Motor neuron (in vitro differentiated cells): ENCODE data around the gene IPCEF1. TPM values are rescaled to one million over a fixed set of nuclear protein-coding genes. Genes with fewer than 3 reads are reported as not detected.

Experiments used
- ATAC-seq, 8 experiments: fragments of 200-7000 bp; cut with Tn5 transposase; replicated peaks in 6 of 8; 2 replicates each; pipeline ENCODE4 v1.8.0; 2021; ENCODE audit warnings: mild to moderate bottlenecking in 8 of 8, moderate library complexity in 8 of 8
- H3K27ac ChIP-seq, 2 donors: fragments of 250-450 bp; sonication (Bioruptor Pico); 2 replicates each; pipeline ENCODE4 v1.9.0; 2021; ENCODE audit warnings: antibody characterized with exemption in 2 of 2, mild to moderate bottlenecking in 2 of 2, moderate library complexity in 1 of 2
- H3K4me1 ChIP-seq, 2 donors: fragments of 250-450 bp; sonication (Bioruptor Pico); replicated peaks in 1 of 2; 2 replicates each; pipeline ENCODE4 v1.6.1; 2021; ENCODE audit warnings: antibody characterized with exemption in 2 of 2, mild to moderate bottlenecking in 2 of 2, moderate library complexity in 1 of 2
- H3K4me3 ChIP-seq, 5 donors: fragments of 250-450 bp; sonication (Bioruptor Pico); 2 replicates each; pipeline ENCODE4 v1.9.0; 2021; ENCODE audit warnings: antibody characterized with exemption in 5 of 5, mild to moderate bottlenecking in 5 of 5, moderate library complexity in 4 of 5
- WGBS, 10 experiments: fragments of 450-650 bp; shearing (Covaris generic); methylation state at CpG; one replicate each; pipeline ENCODE4 v1.0.0; 2022; 5-methylcytosine and 5-hydroxymethylcytosine counted together
- in situ Hi-C, 9 experiments: fragments of 400-800 bp; cut with MboI; loops; one replicate each; pipeline ENCODE4 v1.15.0; 2021; ENCODE audit warnings: low sequenced_read_pairs in 9 of 9, low pct_unique_long_range_greater_than_20kb in 2 of 9; ENCODE audit not compliant: unreplicated experiment in 9 of 9
- total RNA-seq, 8 experiments: library from RNA; unstranded; fragments of 300-600 nt; gene quantifications; 2 replicates each; pipeline versions ENCODE4 v1.2.3 to v1.2.4, GENCODE V29; 2022

The IPCEF1 gene
- total RNA-seq, 8 experiments from 2014 or later, result 0.29 to 1.0 (median 0.40) TPM

GRCh38 chr6:154167126-154167525 lies 189.5 kb downstream of the IPCEF1 start:
- H3K4me1 ChIP-seq, result no peaks in the 10 kb centered on the region
- in situ Hi-C loops, result loop anchor here in 3 of 9 experiments (25.0 kb wide), 4 partner anchors 120 to 495 kb away; partner anchors contain the start of gene IPCEF1 (in 1 of the 3)
- no peak overlapping the region for H3K27ac ChIP-seq
- WGBS, 10 experiments, result 0 to 100% (median 68%) methylated on average over 1 to 2 of the region's 2 CpGs; no CpG with 5 or more reads in 3 of the 10 experiments
- no peak overlapping the region for H3K4me3 ChIP-seq
- no peak for ATAC-seq

DNA sequence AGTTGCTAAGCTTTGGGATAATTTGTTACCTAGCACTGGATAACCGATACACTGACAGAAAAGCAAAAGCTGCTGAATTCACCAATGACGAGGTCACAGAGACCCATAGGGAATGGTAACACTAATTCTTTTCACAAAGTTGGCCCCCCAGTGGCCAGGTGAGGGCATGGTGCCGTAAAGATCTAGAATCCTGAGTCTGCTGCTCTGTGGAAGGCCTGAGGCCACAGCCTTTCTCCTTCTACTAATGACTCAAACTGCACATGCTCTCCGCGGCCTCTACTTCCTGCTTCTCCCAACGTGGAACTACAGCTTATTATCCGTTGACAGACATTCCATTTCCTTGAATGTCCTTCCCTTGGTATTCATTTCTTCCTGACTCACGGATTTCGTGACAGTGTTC lies 190.5 kb downstream of the IPCEF1 start:
- ATAC-seq, result no peak
- in situ Hi-C loops, result loop anchor here in 3 of 9 experiments (25.0 kb wide), 4 partner anchors 121 to 496 kb away; partner anchors contain the start of gene IPCEF1 (in 1 of the 3)
- no peak overlapping the region for H3K27ac ChIP-seq

DNA sequence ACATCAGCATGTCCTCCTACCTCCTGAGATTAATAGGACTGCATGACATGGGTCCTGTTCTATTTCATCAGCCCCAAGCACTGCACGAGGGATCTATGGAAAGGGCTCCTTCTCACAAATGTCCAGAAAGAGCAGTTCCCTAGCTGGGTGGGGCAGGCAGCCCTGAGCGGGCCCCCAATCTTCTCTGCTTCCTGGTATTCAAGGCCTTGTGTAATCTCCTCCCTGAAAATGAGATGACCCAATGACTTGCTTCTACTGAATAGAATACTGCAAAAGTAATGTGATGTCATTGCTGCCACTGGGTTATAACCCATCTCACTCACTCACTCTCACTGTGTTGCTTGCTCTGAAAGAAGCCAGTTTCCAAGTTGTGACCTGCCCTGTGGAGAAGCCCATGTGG lies 191.1 kb downstream of the IPCEF1 start:
- 0 to 100% (median 60%) methylated on average over 1 to 2 of the region's 2 CpGs; no CpG with 5 or more reads in 4 of the 10 experiments for WGBS, 10 experiments
- ATAC-seq, result no peak
- Histone ChIP-seq H3K4me3 (no peak overlapping the region), H3K4me1 (no peaks in the 10 kb centered on the region), H3K27ac (no peak overlapping the region)
- in situ Hi-C loops, result loop anchor here in 3 of 9 experiments (25.0 kb wide), 4 partner anchors 122 to 497 kb away; partner anchors contain the start of gene IPCEF1 (in 1 of the 3)

More for the DNA sequence above, 190.5 kb downstream of the IPCEF1 start:
- Histone ChIP-seq H3K4me3 (no peak overlapping the region), H3K4me1 (no peaks in the 10 kb centered on the region)
- WGBS, 10 experiments, result 37 to 100% (median 80%) methylated on average over 1 to 9 of the region's 9 CpGs; no CpG with 5 or more reads in 1 of the 10 experiments

DNA sequence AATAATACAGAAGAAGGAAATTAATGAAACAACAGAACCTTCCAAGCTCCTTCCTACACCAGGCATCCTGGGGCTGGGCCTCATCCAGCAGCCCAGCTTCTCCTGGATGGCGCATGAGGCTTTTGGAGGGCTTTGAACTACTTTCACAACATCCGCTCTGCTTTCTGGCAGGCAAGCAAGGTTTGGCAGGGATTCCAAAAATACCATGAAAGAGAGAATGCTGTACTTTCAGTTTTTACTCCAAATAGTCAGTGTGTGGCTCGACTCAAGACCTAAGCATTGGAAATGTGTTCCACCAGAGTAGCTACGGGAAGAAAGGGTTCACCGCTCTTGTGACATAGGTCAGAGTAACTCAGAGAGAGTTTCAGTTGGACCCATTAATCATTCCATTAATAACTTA lies 192.2 kb downstream of the IPCEF1 start:
- WGBS, 10 experiments, result 0 to 100% (median 50%) methylated on average over 2 to 5 of the region's 5 CpGs; no CpG with 5 or more reads in 4 of the 10 experiments
- H3K4me3 ChIP-seq, result no peak overlapping the region
- no peak overlapping the region for H3K27ac ChIP-seq
- in situ Hi-C loops, result loop anchor here in 3 of 9 experiments (25.0 kb wide), 4 partner anchors 123 to 498 kb away; partner anchors contain the start of gene IPCEF1 (in 1 of the 3)
- no peak for ATAC-seq
- H3K4me1 ChIP-seq, result no peaks in the 10 kb centered on the region

DNA sequence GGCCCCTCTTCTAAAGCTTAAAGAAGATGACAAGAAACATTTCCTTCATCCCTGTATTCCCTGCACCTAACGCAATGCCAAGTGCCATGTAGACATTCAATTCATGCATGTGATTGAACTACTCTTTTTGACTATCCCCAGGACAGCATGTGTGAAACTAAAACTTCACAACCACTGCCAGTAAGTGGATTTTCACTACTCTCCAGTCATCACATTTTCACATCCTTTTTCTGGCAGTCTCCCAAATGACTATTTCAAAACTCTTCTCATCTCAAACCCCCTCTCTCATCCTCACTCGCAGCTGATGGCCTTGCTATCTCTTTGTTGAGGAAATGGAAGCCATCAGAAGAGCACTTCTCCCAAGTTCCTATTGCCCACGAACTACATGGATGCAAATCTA lies 194.9 kb downstream of the IPCEF1 start:
- in situ Hi-C loops, result loop anchor here in 3 of 9 experiments (25.0 kb wide), 4 partner anchors 126 to 501 kb away; partner anchors contain the start of gene IPCEF1 (in 1 of the 3)
- Histone ChIP-seq H3K27ac (no peak overlapping the region), H3K4me1 (no peaks in the 10 kb centered on the region), H3K4me3 (no peak overlapping the region)
- no peak for ATAC-seq
- WGBS, 10 experiments, result 0 to 100% (median 88%) methylated on average over 1 to 3 of the region's 3 CpGs; no CpG with 5 or more reads in 1 of the 10 experiments

DNA sequence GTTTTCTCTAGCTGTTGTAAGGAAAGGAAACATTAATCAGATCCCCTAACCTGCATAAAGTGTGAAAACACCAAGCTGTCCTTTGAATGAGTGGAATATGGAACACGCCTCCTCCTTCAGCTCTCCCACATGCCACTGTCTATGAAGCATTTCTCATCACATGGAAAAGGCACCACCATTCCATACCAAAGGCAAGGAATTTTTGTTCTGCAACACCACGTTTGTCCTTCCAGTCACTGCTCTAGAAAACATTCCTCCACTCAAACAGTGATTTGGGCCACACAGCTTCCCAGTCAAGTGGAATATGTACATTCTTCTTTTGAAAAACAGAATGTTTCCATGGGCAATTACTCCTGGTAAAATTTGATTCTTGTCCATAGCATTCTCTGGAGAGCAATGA lies 197.5 kb downstream of the IPCEF1 start:
- in situ Hi-C loops, result loop anchor here in 3 of 9 experiments (10.0 to 25.0 kb wide), 6 partner anchors 116 to 503 kb away; partner anchors contain the start of gene IPCEF1 (in 1 of the 3)

GRCh38 chr6:154157706-154158105 lies 198.9 kb downstream of the IPCEF1 start:
- no peaks in the 10 kb centered on the region for H3K4me1 ChIP-seq
- H3K4me3 ChIP-seq, result no peak overlapping the region
- no peak overlapping the region for H3K27ac ChIP-seq
- in situ Hi-C loops, result loop anchor here in 3 of 9 experiments (10.0 to 25.0 kb wide), 6 partner anchors 117 to 505 kb away; partner anchors contain the start of gene IPCEF1 (in 1 of the 3)
- ATAC-seq, result no peak

More for the DNA sequence above, 197.5 kb downstream of the IPCEF1 start:
- no peaks in the 10 kb centered on the region for H3K4me1 ChIP-seq
- no peak overlapping the region for H3K27ac ChIP-seq
- WGBS, 10 experiments, result 25 to 100% (median 77%) methylated on average over 1 to 2 of the region's 2 CpGs; no CpG with 5 or more reads in 4 of the 10 experiments
- H3K4me3 ChIP-seq, result no peak overlapping the region
- ATAC-seq, result no peak

- WGBS, 10 experiments, result 8 to 100% (median 80%) methylated on average over 1 to 4 of the region's 4 CpGs; no CpG with 5 or more reads in 3 of the 10 experiments
- Histone ChIP-seq H3K4me3 (no peak overlapping the region), H3K27ac (no peak overlapping the region), H3K4me1 (no peaks in the 10 kb centered on the region)
- no peak for ATAC-seq
- in situ Hi-C loops, result loop anchor here in 3 of 9 experiments (10.0 to 25.0 kb wide), 6 partner anchors 118 to 505 kb away; partner anchors contain the start of gene IPCEF1 (in 1 of the 3)
Observed at GRCh38 chr6:154157082-154157481, 199.5 kb downstream of the IPCEF1 start.

- H3K4me3 ChIP-seq, result no peak overlapping the region
- H3K27ac ChIP-seq, result no peak overlapping the region
- 47 to 90% (median 71%) methylated on average over 1 to 7 of the region's 11 CpGs for WGBS, 10 experiments
Observed at GRCh38 chr6:154156135-154156896, 200.3 kb downstream of the IPCEF1 start.

DNA sequence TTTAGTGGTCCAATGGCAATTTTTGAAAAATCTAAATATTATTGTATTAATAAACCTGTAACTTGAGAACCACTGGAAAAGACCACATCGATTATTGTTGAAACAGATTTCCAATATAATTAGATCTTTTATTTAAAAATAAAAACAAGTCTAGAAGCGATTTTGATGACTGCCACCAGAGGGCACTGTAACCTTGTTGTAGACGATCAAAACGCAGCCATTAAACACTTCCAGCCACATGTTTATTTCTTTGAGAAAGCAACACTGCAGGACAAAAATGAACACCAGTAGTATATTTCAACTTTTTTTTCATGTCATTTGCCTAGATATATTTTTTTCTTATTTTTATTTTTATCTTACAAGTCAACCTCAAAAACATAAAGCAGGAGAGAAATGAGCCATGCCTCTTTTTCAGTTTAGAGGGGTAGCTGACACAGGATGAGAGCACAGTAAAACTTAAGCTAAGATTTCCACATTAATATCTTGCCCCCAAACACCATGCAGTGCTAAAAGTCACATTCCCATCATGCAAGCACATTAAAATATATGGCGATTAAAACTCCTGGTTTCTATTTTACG lies 202.1 kb downstream of the IPCEF1 start:
- ATAC-seq, result peak in 1 of 8 experiments; percentile 22
- Histone ChIP-seq H3K27ac (no peak overlapping the region), H3K4me3 (no peak overlapping the region), H3K4me1 (no peaks in the 10 kb centered on the region)
- 11 to 40% (median 33%) methylated on average over 5 to 6 of the region's 6 CpGs for WGBS, 10 experiments
- in situ Hi-C loops, result loop anchor here in 3 of 9 experiments (10.0 to 25.0 kb wide), 6 partner anchors 120 to 508 kb away; partner anchors contain the start of gene IPCEF1 (in 1 of the 3)

More at GRCh38 chr6:154156135-154156896, 200.3 kb downstream of the IPCEF1 start:
- ATAC-seq, result peak in 4 of 8 experiments; percentile 56 to 97 (median 67)
- no peaks in the 10 kb centered on the region for H3K4me1 ChIP-seq
- in situ Hi-C loops, result loop anchor here in 3 of 9 experiments (10.0 to 25.0 kb wide), 6 partner anchors 118 to 506 kb away; partner anchors contain the start of gene IPCEF1 (in 1 of the 3)

- Histone ChIP-seq H3K4me3 (no peak overlapping the region), H3K4me1 (peaks cover 4 to 7% of the 10 kb centered on the region in 2 donors), H3K27ac (no peak overlapping the region)
- no peak for ATAC-seq
- WGBS, 10 experiments, result 0 to 100% (median 70%) methylated on average over 1 of the region's 1 CpG
- in situ Hi-C loops, result no loop called here
Observed at GRCh38 chr6:154143753-154144152, 212.8 kb downstream of the IPCEF1 start.

DNA sequence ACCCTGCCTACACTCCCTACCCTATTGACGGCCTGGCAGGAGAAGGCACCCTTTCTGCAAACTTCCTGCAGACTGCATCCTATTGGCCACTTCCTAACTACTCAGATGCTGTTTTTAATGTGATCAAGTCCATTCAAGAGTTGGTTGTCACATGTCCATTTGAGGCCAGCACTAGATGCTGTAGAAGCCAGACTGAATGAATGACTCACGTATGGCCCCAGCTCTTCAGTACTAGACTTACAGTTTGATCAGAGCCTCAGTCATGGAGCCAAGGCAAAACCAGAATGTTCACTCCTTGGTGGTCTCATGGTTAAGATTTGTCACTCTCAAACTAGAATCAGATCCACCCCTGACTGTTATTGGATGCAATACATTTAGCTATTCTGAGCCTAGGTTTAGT lies 215.9 kb downstream of the IPCEF1 start:
- 27 to 100% (median 79%) methylated on average over 1 to 2 of the region's 2 CpGs; no CpG with 5 or more reads in 4 of the 10 experiments for whole genome bisulfite sequencing, 10 experiments

More for the DNA sequence above, 215.9 kb downstream of the IPCEF1 start:
- in situ Hi-C loops, result no loop called here
- no peak for ATAC-seq
- Histone ChIP-seq H3K27ac (no peak overlapping the region), H3K4me1 (peaks cover 4 to 7% of the 10 kb centered on the region in 2 donors), H3K4me3 (no peak overlapping the region)
